ENCODE measurements around the gene CHD9. TPM values are rescaled to one million over a fixed set of nuclear protein-coding genes. Genes with fewer than 3 reads are reported as not detected.

CHD9 gene
- total RNA-seq, 1 donor from 2014 or later = 34.1 TPM

- TF ChIP-seq, protein P1, sequence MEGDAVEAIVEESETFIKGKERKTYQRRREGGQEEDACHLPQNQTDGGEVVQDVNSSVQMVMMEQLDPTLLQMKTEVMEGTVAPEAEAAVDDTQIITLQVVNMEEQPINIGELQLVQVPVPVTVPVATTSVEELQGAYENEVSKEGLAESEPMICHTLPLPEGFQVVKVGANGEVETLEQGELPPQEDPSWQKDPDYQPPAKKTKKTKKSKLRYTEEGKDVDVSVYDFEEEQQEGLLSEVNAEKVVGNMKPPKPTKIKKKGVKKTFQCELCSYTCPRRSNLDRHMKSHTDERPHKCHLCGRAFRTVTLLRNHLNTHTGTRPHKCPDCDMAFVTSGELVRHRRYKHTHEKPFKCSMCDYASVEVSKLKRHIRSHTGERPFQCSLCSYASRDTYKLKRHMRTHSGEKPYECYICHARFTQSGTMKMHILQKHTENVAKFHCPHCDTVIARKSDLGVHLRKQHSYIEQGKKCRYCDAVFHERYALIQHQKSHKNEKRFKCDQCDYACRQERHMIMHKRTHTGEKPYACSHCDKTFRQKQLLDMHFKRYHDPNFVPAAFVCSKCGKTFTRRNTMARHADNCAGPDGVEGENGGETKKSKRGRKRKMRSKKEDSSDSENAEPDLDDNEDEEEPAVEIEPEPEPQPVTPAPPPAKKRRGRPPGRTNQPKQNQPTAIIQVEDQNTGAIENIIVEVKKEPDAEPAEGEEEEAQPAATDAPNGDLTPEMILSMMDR (IDR thresholded peaks at IDR 0.05; ENCODE audit: insufficient read depth, low read length, poor library complexity, severe bottlenecking) = no peak
- no peaks in the 10 kb centered on the region for H3K27me3 ChIP-seq (ENCODE audit: control insufficient read depth, insufficient read depth, low read length)
- H3K36me3 ChIP-seq (ENCODE audit: control insufficient read depth, insufficient read depth, low read length) = no peaks in the 10 kb centered on the region
- no peak overlapping the region for H3K4me3 ChIP-seq (ENCODE audit: low read depth, low read length)
- DNase-seq (ENCODE audit: low read depth) = no peak
Observed at GRCh38 chr16:53282328-53282727, 227.5 kb downstream of the CHD9 start.

- no peaks in the 10 kb centered on the region for H3K36me3 ChIP-seq (ENCODE audit: control insufficient read depth, insufficient read depth, low read length)
- peak; percentile 16 for DNase-seq (ENCODE audit: low read depth)
- TF ChIP-seq, protein P1 (IDR thresholded peaks at IDR 0.05; ENCODE audit: insufficient read depth, low read length, poor library complexity, severe bottlenecking) = peak; percentile 55
- no peaks in the 10 kb centered on the region for H3K27me3 ChIP-seq (ENCODE audit: control insufficient read depth, insufficient read depth, low read length)
- no peak overlapping the region for H3K4me3 ChIP-seq (ENCODE audit: low read depth, low read length)
Observed at GRCh38 chr16:53282975-53283946, 228.5 kb downstream of the CHD9 start.

GRCh38 chr16:53285236-53285635 is 230.4 kb downstream of the CHD9 start:
- TF ChIP-seq, protein P1 (IDR thresholded peaks at IDR 0.05; ENCODE audit: insufficient read depth, low read length, poor library complexity, severe bottlenecking) = no peak
- Histone ChIP-seq H3K36me3 (ENCODE audit: control insufficient read depth, insufficient read depth, low read length) (no peaks in the 10 kb centered on the region), H3K4me3 (ENCODE audit: low read depth, low read length) (no peak overlapping the region), H3K27me3 (ENCODE audit: control insufficient read depth, insufficient read depth, low read length) (no peaks in the 10 kb centered on the region)
- DNase-seq (ENCODE audit: low read depth) = no peak

DNA sequence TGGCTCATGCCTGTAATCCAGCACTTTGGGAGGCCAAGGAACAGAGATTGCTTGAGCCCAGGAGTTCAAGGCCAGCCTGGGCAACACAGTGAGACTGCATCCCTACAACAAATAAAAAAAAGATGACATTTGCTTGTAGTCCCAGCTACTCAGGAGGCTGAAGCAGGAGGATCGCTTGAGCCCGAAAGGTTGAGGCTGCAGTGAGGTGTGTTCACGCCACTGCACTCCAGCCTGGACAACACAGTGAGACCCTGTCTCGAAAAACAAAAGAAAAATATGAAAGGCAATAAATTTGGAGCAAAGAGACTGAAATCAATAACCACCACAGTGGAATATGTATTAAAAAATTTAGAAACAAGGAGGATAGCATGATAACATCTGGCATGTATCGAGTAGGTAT is 235.7 kb downstream of the CHD9 start:
- DNase-seq (ENCODE audit: low read depth) = no peak
- Histone ChIP-seq H3K36me3 (ENCODE audit: control insufficient read depth, insufficient read depth, low read length) (no peaks in the 10 kb centered on the region), H3K27me3 (ENCODE audit: control insufficient read depth, insufficient read depth, low read length) (no peaks in the 10 kb centered on the region), H3K4me3 (ENCODE audit: low read depth, low read length) (no peak overlapping the region)
- TF ChIP-seq, protein P1 (IDR thresholded peaks at IDR 0.05; ENCODE audit: insufficient read depth, low read length, poor library complexity, severe bottlenecking) = no peak

DNA sequence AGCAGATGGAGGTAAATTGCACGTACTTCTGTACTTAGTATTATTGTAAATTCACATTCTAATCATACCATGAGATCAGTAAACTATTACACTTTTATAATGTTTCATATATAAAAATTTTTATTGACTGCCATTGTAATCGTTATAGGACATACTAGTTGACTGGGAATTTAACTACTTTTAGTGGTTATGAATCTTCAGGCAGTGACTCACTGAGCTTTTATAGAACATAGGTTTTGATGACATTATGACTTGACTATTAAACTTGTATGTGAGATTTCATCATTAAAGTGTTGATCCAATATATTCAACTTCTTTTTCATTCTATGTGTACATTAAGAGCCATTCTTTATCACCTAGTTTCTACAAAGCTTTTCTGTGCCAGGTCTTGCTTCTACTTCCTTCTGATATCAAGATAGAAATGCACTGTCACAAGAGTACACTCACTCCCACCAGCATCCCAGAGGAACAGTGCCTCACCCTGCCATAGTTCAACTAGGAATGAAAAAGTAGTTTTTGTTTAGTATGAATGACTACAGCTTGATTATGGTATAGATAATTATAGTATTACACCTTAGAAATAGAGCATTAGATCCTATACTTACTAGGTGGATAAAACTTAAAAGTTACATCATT is 237.1 kb downstream of the CHD9 start:
- H3K4me3 ChIP-seq (ENCODE audit: low read depth, low read length) = no peak overlapping the region
- TF ChIP-seq, protein P1 (IDR thresholded peaks at IDR 0.05; ENCODE audit: insufficient read depth, low read length, poor library complexity, severe bottlenecking) = no peak
- no peaks in the 10 kb centered on the region for H3K36me3 ChIP-seq (ENCODE audit: control insufficient read depth, insufficient read depth, low read length)
- no peak for DNase-seq (ENCODE audit: low read depth)
- no peaks in the 10 kb centered on the region for H3K27me3 ChIP-seq (ENCODE audit: control insufficient read depth, insufficient read depth, low read length)
